Retina (tissue), 1 donor: Measurements from ENCODE around the gene MYB.
"Not testable (repeated sequence)": the region's sequence is repeated elsewhere in the genome, so short reads cannot be mapped to it uniquely, and the experiment has no call there.

ENCODE experiments used
- DNase-seq: peaks from one replicate; pipeline ENCODE4 v3.0.0-alpha.2; 2016

Gene MYB

GRCh38 chr6:135180542-135181332 is at the start of gene MYB:
MYB (plus strand) TSS chr6:135181308; CDS start chr6:135181514, 206 bp downstream.
- peak; percentile 86 for DNase-seq

GRCh38 chr6:135132776-135133175 is 48.3 kb upstream of the MYB start:
- no peak for DNase-seq

GRCh38 chr6:135135835-135136234 is 45.3 kb upstream of the MYB start:
- DNase-seq, result no peak

DNA sequence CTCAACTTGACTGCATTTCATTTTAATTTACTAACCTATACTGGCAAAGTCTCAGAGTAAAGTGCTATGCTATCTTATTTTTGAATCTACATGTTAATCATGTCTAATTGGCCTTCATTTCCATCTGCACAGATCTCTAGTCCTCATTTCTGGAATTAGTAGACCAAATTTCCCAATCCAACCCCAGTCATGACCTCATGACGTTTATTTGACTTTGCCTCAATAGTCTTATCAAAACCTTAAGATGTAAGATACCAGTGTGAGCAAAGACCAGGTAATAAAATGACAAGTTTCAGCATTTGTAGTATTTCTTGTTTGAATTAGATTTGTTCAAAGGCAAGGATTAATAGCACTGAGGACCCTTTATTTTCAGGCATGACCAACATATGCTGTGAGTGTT is 43.3 kb upstream of the MYB start:
- no peak for DNase-seq

DNA sequence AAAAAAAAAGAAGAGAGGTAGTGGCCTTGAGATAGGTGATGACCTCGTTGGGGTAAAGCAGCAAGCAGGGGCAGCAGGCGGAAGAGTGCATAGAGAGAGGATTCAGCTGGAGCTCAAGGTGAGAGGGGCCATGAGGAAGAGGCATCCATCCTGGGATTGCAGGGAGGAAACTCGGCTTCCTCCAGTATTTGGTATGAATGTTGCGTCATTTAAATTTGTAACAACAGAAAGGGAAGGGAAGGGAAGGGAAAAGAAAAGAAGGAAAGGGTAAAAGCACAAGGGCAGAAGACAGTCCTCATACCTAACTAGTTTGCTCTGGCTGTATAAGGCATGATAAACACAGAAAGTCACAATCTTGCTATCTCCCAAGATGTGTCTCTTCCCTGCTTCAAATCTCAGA is 39.9 kb upstream of the MYB start:
- no peak for DNase-seq

DNA sequence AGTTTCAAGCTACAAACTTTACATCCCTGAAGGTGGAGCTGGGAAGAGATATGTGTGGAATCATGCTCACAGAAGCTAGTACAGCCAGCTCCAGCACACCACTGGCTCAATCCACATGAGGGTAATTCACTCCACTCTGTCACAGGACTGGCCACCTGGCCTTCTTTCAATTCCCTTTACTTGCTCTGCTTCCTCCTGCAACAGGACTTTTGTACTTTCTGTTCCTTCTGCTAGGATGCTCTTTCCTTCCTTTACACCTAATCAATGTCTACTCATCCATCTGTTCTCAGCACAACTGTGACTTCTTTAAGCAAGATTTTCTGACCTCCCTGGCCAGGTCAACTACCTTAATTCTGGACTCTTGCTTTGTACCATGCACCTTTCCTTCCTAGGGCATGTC is 39.4 kb upstream of the MYB start:
- DNase-seq, result no peak

DNA sequence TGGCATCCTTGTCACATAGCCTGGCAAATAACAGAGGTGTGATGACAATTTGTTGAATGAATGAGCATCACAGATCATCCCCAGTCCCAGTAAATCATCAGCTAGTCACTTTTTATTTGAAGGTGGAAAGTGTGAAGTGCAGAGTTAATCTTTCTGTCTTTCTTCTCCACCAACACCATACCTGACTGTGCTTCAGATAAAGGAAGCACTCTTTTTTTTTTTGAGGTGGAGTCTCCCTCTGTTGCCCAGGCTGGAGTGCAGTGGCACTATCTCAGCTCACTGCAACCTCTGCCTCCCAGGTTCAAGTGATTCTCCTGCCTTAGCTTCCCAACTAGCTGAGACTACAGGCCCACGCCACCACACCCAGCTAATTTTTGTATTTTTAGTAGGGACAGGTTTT is 38.9 kb upstream of the MYB start:
- not testable (repeated sequence) for DNase-seq

DNA sequence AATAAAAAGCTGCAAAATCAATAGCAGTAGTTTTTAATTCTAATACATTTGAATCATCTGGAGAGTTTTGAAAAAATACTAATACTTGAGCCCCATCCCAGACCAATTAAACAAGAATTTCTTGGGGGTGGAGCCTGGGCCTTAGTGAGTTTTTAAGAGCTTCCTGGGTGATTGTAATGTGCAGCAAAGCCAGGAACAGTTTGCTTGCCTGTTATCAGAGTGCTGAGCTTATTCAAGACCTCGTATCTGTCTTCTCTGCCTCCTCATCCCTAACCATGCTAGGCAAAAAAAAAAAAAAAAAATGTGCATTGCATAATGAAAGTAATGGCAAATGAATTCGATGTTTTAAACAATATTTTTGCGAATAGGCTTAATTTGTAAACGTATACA is 36.4 kb upstream of the MYB start:
- no peak for DNase-seq

GRCh38 chr6:135145063-135145800 is 35.9 kb upstream of the MYB start:
- peak; percentile 24 for DNase-seq

- DNase-seq, result no peak
Measured at GRCh38 chr6:135146162-135146934, 34.8 kb upstream of the MYB start.

DNA sequence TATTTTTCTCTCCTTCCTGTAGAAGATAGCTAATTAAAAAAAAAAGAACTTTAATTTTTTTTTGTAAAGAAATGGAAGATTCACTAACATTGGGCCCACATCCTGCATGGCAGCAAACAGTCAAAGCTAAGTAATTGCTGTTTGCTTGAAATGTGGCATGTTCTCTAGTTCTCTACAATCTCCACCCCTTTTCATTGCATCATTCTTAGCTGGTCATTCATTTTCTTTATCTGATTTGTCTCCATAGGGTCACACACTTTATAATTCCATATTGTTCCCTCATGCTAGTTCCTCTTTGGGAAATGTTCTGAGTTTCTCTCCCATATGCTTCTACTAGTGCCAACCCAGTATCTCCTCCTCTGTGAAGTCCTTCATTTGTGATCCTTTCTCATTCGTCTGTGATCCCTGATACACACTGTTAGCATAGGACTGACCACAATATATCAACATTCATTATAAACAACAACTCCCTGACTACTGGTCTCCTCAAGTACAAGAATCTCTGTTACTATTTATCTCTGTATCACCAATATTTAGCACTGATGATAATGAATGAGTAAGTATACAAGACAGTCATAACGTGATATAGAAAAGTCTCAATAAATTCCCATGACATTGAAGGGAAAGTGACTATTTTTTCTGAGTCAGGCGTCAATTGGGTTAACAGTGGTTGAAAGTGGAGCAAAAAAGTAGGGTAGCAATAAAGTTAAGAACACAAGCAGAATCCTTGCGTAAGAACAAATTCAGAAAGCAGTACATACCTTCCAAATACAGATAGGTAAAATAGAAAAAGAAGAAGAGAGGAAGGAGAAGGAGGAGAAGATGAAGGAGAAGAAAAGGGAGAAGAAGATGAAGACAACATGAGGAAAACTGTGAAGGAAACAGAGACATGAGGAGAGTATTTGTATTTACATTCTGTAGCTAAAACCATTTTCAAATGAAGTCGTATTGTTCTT is 33.2 kb upstream of the MYB start:
- DNase-seq, result no peak

- no peak for DNase-seq
Measured at GRCh38 chr6:135148889-135149288, 32.2 kb upstream of the MYB start.

DNA sequence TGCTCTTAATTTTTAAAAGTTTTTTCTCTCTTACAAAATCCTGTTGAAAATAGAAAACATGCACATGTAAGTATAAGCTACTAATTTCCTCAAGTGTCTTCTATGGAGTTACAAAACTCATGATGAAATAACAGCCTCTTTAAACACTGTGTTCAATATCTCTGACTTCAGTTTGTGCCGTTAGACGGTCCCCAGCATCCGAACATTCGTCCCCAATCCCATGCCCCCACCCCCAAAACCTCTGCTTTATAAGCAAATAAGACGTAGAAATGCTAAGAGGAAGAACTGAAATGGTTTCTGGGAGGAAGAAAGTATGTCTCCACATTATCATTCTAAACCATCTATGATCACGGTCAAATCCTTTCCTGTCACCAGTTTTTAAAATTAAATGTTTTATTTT is 31.7 kb upstream of the MYB start:
- DNase-seq, result no peak

GRCh38 chr6:135150481-135150880 is 30.6 kb upstream of the MYB start:
- DNase-seq, result not testable (repeated sequence)

- not testable (repeated sequence) for DNase-seq
Measured at GRCh38 chr6:135154125-135154524, 27.0 kb upstream of the MYB start.

- no peak for DNase-seq
Measured at GRCh38 chr6:135158397-135158796, 22.7 kb upstream of the MYB start.

DNA sequence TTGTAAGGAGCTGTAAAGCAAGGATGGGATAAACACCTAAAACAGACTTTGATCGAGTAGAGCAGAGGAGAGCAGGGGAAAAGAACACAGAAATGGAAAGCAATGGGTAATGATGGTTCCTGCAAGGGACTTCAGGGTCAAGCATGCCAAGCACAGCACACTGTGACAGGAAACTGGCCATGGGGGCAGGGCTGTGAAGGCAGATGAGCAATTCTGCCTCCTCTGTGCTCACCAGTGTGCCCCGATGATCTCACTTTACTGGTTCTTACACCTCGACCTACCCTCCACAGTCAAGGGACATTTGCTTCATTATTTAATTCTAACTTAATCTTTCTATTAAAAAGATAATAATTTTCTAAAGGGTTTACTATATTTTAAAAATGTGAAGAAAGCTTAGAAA is 21.6 kb upstream of the MYB start:
- DNase-seq, result no peak

DNA sequence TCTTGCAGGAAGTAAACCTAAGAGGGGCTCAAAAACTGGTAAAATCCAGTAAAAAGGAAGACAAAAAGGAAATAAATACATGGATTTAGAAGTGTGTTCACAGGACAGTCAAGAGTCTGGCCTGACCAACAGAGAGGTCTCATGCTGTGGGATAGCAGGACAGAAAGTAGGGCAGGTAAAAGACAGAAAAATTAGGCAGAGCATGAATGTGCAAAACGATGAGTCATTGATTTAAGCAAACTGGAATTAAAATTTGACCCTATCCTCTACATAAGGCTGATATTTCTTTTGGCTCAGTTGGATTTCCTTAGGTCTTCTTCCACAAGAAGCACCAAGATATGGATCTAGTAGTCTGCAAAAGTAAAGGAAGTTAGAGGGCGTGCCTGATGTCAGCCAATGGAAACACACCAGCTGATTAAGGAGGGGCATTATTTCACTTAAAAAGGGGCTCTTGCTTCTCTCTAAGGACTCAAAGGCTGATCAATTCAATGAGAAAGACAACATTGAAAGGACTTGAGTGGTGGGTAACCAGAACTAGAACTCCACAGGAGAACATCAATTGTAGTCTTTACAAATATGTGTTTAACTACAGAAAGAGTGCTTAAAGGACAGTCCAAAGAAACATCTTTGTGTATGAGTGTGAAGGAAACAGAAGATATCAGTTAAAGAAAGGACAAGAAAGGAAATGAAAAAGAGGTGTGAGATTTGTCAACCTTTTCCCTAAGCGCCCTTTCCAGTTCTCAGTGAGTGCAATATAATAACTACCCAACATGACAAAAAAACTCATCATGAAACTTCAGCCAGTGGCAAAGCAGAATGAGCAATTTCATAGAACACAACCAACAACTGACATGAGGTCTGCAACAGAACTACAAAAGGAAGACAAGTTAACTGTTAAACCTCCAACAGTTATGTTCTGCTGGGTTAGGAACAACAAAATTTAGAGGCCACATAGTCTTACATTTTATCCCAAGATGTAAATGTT is 19.4 kb upstream of the MYB start:
- no peak for DNase-seq

- peak; percentile 18 for DNase-seq
Measured at GRCh38 chr6:135162678-135163439, 18.2 kb upstream of the MYB start.

DNA sequence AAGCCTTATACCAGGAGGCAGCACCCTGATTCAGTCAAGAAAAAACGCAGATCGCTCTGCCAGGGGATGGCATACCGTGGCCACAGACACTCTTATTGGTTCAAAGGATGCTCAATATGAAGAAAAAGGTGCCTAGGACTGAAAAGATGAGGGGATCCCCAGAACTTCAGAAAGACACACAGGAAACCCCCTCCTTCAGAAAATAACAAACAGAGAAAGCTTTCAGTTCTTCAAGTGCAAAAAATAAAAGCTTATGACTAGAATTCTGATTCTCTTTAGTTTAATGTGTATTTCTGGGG is 17.7 kb upstream of the MYB start:
- no peak for DNase-seq

DNA sequence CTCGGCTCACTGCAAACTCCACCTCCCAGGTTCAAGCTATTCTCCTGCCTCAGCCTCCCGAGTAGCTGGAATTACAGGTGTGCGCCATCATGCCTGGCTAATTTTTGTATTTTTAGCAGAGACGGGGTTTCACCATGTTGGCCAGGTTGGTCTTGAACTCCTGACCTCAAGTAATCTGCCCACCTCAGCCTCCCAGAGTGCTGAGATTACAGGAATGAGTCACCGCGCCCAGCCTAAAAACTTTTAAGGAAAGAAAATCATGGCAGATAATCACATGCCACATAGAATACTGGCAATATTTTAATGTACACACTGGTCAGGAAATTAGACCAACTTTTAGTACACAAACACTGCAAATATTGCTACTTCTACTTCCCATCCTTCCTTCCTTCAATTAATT is 16.7 kb upstream of the MYB start:
- DNase-seq, result not testable (repeated sequence)
